Measurements from ENCODE around the gene OR10D3. TPM values are rescaled to one million over a fixed set of nuclear protein-coding genes. Genes with fewer than 3 reads are reported as not detected.

OR10D3 gene
- total and polyA plus RNA-seq, 8 donors: not detected

DNA sequence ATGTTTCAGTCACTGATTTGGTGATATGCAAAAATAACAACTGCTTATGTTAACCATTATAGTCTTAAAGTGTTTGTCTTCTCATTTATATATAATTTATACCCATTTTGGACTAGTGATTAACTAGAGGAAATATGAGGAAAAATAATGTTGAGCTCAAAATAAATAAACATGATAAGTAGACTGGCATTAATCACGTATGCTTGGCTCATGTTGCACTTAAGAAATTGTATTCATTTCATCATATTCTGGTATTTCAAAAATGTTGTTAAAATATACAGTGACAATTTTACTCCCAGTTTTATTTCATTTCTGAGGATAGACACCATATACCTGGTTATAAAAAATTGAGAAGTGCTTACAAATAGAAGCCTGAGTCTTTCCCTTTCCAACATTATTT is 3.8 kb upstream of the OR10D3 start:
- H3K27ac ChIP-seq: no peak overlapping the region
- H3K9me3 ChIP-seq: no peaks in the 10 kb centered on the region
- no peaks in the 10 kb centered on the region for H3K4me1 ChIP-seq
- ATAC-seq (no peak), DNase-seq (no peak)
- TF ChIP-seq, protein P1, sequence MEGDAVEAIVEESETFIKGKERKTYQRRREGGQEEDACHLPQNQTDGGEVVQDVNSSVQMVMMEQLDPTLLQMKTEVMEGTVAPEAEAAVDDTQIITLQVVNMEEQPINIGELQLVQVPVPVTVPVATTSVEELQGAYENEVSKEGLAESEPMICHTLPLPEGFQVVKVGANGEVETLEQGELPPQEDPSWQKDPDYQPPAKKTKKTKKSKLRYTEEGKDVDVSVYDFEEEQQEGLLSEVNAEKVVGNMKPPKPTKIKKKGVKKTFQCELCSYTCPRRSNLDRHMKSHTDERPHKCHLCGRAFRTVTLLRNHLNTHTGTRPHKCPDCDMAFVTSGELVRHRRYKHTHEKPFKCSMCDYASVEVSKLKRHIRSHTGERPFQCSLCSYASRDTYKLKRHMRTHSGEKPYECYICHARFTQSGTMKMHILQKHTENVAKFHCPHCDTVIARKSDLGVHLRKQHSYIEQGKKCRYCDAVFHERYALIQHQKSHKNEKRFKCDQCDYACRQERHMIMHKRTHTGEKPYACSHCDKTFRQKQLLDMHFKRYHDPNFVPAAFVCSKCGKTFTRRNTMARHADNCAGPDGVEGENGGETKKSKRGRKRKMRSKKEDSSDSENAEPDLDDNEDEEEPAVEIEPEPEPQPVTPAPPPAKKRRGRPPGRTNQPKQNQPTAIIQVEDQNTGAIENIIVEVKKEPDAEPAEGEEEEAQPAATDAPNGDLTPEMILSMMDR (IDR thresholded peaks at IDR 0.05): no peak
- intact Hi-C loops (cut with DNase I): no loop called here
- H3K27me3 ChIP-seq: no peaks in the 10 kb centered on the region
- no peaks in the 10 kb centered on the region for H3K36me3 ChIP-seq
- H3K4me3 ChIP-seq: no peak overlapping the region

DNA sequence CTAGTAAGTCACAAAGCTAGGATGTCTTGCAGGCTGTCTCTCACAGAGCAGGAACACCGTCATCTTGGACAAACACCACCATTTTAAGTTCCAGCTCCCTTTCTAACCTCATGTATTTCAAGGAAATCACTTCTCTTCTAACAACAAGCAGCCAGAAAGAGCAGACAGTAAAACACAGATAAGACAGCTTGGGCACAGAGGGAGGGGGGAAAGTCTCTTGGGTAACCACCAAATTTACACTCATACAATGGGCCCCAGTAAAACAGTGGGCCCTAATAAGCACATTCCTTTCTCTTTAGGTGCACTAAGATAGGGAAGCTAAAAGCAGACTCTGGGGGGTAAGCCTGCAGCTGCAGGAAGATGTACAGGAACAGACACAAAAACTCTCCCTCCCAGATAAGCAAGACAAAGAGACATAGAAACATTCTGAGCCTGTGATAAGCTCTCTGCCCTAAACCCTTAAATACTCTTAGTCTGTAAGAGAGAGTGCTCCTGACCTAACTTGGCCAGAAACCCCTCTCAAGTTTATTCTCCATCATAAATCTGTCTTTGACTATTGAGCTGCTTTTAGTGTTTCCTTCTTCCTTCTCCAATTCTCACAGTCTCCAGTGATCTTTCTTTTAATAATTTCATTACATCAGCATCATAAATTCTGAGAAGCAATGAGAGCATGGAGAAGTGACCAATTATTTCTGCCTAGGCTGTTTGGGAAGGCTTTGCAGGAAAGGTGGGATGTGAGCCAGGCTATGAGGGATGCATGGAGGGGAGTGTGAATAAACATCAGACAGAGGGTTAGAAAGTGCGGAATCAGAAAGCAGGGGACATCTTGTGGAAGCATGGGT is 7.4 kb downstream of the OR10D3 start:
- TF ChIP-seq, protein P1 (IDR thresholded peaks at IDR 0.05): no peak

DNA sequence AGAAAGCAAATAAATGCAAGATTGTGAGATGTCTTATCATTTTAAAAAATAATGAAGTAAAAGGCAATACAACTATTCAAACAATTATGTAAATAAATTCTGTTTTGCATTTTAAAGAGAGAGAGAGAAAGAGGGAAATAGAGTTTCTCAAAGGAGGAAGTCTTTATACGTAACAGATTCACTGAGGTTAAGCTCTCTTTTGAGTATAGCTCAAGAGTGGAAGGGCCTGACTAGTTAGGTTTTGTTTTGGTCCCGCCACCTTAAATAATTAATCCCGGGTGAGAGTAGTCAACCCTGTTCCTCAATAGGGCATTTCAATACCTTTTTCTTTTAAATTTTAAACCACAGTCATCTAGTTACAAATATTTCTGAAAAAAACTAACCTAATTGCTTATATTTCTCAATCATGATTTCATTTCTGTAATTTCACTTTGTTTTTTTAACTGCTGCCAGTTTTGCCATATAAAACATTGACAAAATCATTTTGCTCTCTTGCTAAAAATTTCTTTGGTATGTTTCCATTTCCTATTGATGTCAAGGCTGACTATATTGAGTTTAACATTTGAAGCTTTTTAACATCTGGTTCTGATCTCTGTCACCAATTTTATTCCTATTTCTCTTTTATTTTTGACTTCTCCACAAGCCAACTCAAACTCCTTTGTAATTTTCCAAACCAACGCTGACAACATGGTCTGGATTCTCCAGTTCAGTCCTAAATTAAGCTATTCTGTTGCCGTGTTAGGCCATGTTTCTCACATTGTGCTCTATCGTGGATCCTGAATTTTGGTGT is 10.3 kb downstream of the OR10D3 start:
- H3K4me1 ChIP-seq: peaks cover 0 to 5% of the 10 kb centered on the region in 2 donors
- H3K27ac ChIP-seq: peak overlapping the region; percentile 3 to 46
- ATAC-seq (peak; percentile 25), DNase-seq (peak in 2 of 4 donors; percentile 36 to 40)
- TF ChIP-seq, protein P1 (IDR thresholded peaks at IDR 0.05): no peak
- no peaks in the 10 kb centered on the region for H3K36me3 ChIP-seq
- no peaks in the 10 kb centered on the region for H3K27me3 ChIP-seq
- intact Hi-C loops (cut with DNase I): loop anchor here in 1 of 2 donors (10.0 kb wide), 1 partner anchor 119 kb away; no protein-coding TSS in a partner anchor
- H3K4me3 ChIP-seq: no peak overlapping the region
- no peaks in the 10 kb centered on the region for H3K9me3 ChIP-seq

More for the DNA sequence above, 7.4 kb downstream of the OR10D3 start:
- intact Hi-C loops (cut with DNase I): loop anchor here in 1 of 2 donors (10.0 kb wide), 1 partner anchor 116 kb away; no protein-coding TSS in a partner anchor
- H3K9me3 ChIP-seq: no peaks in the 10 kb centered on the region
- DNase-seq (no peak), ATAC-seq (no peak)
- no peak overlapping the region for H3K4me3 ChIP-seq
- no peak overlapping the region for H3K27ac ChIP-seq
- peaks cover 0 to 5% of the 10 kb centered on the region in 2 donors for H3K4me1 ChIP-seq
- H3K27me3 ChIP-seq: no peaks in the 10 kb centered on the region
- no peaks in the 10 kb centered on the region for H3K36me3 ChIP-seq

DNA sequence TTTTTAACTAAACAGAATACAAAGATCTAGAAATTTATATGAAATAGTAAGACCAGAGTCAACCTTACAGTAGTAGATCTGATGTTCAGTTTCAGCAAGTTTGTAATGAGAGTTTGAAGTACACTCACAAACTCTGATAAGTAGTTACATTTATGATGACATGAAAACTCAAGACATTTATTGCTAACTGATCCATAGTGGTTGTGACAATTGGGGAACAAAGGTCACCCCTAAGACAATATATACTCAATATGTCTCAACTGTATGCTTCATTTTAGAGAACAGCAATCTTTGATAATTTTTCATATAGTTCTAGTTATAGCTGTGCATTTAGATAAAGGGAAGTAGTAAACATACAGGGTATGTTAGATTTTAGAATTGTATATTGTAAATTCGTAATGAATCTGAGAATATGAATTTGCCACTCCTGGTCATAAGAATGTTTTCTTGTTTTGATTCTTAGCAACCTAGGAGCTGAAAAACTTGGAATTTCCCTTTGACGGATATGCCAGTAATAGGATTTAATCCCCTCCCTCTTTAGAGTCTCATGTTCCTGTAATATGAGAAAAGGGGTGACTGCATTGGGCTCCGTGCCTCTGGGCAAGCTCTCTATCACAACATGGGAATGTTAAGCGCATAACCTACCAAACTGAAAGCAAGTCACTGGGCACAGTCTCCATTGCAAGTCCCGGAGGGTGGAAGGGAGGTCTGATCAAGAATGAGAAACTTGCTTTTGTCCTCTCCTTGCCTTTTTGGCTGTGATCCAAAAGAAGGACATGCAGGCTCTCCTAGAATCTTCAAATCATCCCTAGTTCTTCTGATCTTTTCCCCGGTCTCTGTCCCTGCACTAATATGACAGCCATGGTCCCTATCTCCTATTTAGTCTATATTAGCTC is 11.4 kb downstream of the OR10D3 start:
- intact Hi-C loops (cut with DNase I): loop anchor here in 1 of 2 donors (10.0 kb wide), 1 partner anchor 120 kb away; no protein-coding TSS in a partner anchor

More for the DNA sequence above, 11.4 kb downstream of the OR10D3 start:
- Histone ChIP-seq H3K4me3 (no peak overlapping the region), H3K27me3 (no peaks in the 10 kb centered on the region), H3K9me3 (no peaks in the 10 kb centered on the region), H3K36me3 (no peaks in the 10 kb centered on the region), H3K4me1 (peaks cover 0 to 5% of the 10 kb centered on the region in 2 donors), H3K27ac (peak overlapping the region in 1 of 2 donors; percentile 46)
- TF ChIP-seq, protein P1 (IDR thresholded peaks at IDR 0.05): no peak
- peak in 1 of 4 donors; percentile 27 for DNase-seq
- ATAC-seq: peak; percentile 62

Data from left lung (tissue), 10 donors.